ENCODE data around the gene SEMA6A. TPM values are rescaled to one million over a fixed set of nuclear protein-coding genes. Genes with fewer than 3 reads are reported as not detected.

SEMA6A gene
- total and polyA plus RNA-seq, 9 of the 15 experiments (the other 6 are each of a cell fraction or from before 2014, with no cell fraction given) = 0.04 to 0.42 (median 0.18) TPM; not detected in 5

DNA sequence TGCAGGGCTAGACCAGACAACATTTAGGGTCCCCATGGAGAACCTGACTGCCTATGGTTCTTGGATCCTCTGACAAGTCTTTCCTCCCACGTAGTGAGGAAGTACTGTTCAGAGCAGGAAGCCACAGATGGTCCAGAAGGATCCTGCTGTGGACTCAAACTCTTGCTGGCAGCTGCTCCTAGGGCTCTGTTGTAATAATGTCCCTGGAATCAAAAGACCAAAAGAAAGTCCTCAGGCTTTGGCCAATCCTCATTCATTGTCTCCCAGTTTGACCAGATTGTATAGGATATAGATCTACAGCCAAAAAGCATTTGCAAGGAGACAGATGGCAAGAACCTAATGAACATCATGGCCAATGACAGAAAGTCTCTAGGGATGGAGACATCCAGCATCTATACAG lies 53.9 kb downstream of the SEMA6A start (continued):
- TF ChIP-seq, protein P1, sequence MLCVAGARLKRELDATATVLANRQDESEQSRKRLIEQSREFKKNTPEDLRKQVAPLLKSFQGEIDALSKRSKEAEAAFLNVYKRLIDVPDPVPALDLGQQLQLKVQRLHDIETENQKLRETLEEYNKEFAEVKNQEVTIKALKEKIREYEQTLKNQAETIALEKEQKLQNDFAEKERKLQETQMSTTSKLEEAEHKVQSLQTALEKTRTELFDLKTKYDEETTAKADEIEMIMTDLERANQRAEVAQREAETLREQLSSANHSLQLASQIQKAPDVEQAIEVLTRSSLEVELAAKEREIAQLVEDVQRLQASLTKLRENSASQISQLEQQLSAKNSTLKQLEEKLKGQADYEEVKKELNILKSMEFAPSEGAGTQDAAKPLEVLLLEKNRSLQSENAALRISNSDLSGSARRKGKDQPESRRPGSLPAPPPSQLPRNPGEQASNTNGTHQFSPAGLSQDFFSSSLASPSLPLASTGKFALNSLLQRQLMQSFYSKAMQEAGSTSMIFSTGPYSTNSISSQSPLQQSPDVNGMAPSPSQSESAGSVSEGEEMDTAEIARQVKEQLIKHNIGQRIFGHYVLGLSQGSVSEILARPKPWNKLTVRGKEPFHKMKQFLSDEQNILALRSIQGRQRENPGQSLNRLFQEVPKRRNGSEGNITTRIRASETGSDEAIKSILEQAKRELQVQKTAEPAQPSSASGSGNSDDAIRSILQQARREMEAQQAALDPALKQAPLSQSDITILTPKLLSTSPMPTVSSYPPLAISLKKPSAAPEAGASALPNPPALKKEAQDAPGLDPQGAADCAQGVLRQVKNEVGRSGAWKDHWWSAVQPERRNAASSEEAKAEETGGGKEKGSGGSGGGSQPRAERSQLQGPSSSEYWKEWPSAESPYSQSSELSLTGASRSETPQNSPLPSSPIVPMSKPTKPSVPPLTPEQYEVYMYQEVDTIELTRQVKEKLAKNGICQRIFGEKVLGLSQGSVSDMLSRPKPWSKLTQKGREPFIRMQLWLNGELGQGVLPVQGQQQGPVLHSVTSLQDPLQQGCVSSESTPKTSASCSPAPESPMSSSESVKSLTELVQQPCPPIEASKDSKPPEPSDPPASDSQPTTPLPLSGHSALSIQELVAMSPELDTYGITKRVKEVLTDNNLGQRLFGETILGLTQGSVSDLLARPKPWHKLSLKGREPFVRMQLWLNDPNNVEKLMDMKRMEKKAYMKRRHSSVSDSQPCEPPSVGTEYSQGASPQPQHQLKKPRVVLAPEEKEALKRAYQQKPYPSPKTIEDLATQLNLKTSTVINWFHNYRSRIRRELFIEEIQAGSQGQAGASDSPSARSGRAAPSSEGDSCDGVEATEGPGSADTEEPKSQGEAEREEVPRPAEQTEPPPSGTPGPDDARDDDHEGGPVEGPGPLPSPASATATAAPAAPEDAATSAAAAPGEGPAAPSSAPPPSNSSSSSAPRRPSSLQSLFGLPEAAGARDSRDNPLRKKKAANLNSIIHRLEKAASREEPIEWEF (CRISPR knock-in tag; IDR thresholded peaks at IDR 0.05) = no peak
- TF ChIP-seq SP2 (IDR thresholded peaks at IDR 0.05; ENCODE audit: extremely low read depth, low read depth, low read length, poor library complexity, severe bottlenecking) = no peak
- no peak for TF ChIP-seq ZNF263 (CRISPR knock-in tag; IDR thresholded peaks at IDR 0.05; ENCODE audit: borderline replicate concordance)
- TF ChIP-seq, protein P2, sequence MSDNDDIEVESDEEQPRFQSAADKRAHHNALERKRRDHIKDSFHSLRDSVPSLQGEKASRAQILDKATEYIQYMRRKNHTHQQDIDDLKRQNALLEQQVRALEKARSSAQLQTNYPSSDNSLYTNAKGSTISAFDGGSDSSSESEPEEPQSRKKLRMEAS (CRISPR knock-in tag; IDR thresholded peaks at IDR 0.05) = no peak
- no peak for TF ChIP-seq ZNF609 (CRISPR knock-in tag; IDR thresholded peaks at IDR 0.05; ENCODE audit: borderline replicate concordance)
- TF ChIP-seq XRCC3 (IDR thresholded peaks at IDR 0.05) = no peak
- TF ChIP-seq NRF1 (conservative IDR thresholded peaks at IDR 0.05 in 1 of 2, IDR thresholded peaks at IDR 0.05 in 1 of 2) = no peak

Data from K562 (cell line).